NCI-H526 (cell line): Measurements from ENCODE around the gene RNF150.

Source experiments
- DNase-seq, 2 experiments: peaks; one replicate each; lab custom pipeline; 2025; lab: John Stamatoyannopoulos, UW

The RNF150 gene

GRCh38 chr4:140980426-140981200 lies 152.7 kb downstream of the RNF150 start:
- no peak for DNase-seq

- no peak for DNase-seq
Observed at GRCh38 chr4:140976768-140977167, 156.5 kb downstream of the RNF150 start.

- DNase-seq = no peak
Observed at GRCh38 chr4:140971077-140971792, 162.0 kb downstream of the RNF150 start.

- DNase-seq = no peak
Observed at GRCh38 chr4:140969296-140969695, 164.0 kb downstream of the RNF150 start.

- DNase-seq = no peak
Observed at GRCh38 chr4:140968371-140968770, 164.9 kb downstream of the RNF150 start.

- DNase-seq = no peak
Observed at GRCh38 chr4:140963883-140964282, 169.4 kb downstream of the RNF150 start.

GRCh38 chr4:140955641-140956040 lies 177.6 kb downstream of the RNF150 start:
- no peak for DNase-seq

- no peak for DNase-seq
Observed at GRCh38 chr4:140952717-140953116, 180.6 kb downstream of the RNF150 start.

- DNase-seq = no peak
Observed at GRCh38 chr4:140947506-140947905, 185.8 kb downstream of the RNF150 start.

- no peak for DNase-seq
Observed at GRCh38 chr4:140945106-140945505, 188.2 kb downstream of the RNF150 start.

GRCh38 chr4:140944572-140944971 lies 188.7 kb downstream of the RNF150 start:
- no peak for DNase-seq

- DNase-seq = no peak
Observed at GRCh38 chr4:140944199-140944515, 189.1 kb downstream of the RNF150 start.

- no peak for DNase-seq
Observed at GRCh38 chr4:140943486-140944198, 189.6 kb downstream of the RNF150 start.

- no peak for DNase-seq
Observed at GRCh38 chr4:140940589-140940988, 192.7 kb downstream of the RNF150 start.

GRCh38 chr4:140937866-140938265 lies 195.4 kb downstream of the RNF150 start:
- DNase-seq = no peak

GRCh38 chr4:140935254-140935653 lies 198.0 kb downstream of the RNF150 start:
- DNase-seq = no peak

- DNase-seq = peak in 1 of 2 experiments; percentile 9
Observed at GRCh38 chr4:140932501-140933045, 200.7 kb downstream of the RNF150 start.

GRCh38 chr4:140931911-140932310 lies 201.4 kb downstream of the RNF150 start:
- DNase-seq = no peak

- no peak for DNase-seq
Observed at GRCh38 chr4:140930557-140930956, 202.7 kb downstream of the RNF150 start.

- no peak for DNase-seq
Observed at GRCh38 chr4:140930011-140930410, 203.3 kb downstream of the RNF150 start.

- no peak for DNase-seq
Observed at GRCh38 chr4:140928880-140929279, 204.4 kb downstream of the RNF150 start.

GRCh38 chr4:140926672-140927071 lies 206.6 kb downstream of the RNF150 start:
- DNase-seq = no peak

GRCh38 chr4:140925417-140925816 lies 207.9 kb downstream of the RNF150 start:
- DNase-seq = no peak
